ENCODE results near the gene ZNF569. TPM values are rescaled to one million over a fixed set of nuclear protein-coding genes. Genes with fewer than 3 reads are reported as not detected.

ZNF569 gene
- total and polyA plus RNA-seq, 2 donors (not counting 3 experiments of a cell fraction or from before 2014, with no cell fraction given), result 0.86 to 4.4 TPM

DNA sequence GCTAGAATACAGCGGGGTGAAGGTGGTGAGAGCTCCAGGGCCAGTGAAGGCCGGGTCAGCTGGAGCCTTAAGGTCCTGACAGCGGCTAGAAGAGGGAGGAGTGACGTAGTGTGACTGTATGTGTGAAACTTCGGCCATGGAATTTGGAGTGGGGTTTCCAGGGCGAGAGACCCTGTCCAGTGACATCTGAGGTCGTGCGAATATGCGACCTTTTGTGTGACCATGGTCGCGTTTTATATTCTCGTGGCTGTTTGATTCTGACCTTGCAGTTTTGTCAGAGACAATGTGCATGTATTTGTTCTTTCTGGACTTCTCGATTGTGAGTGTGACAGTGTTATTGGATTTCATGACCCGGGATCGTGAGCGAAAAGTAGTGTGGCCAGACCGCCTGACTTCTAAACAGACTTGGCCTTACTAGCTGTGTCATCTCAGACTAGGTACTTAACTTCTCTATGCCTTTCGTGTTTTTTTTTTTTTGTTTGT is 405 bp upstream of the ZNF569 start:
- ChIA-PET POLR2A (interaction anchor here (0.8 to 2.0 kb wide), 2 partner anchors 97 to 133 kb away, joined by 4 read pairs; partner anchors contain the start of gene ZNF527), CTCF (interaction anchor here (0.6 to 1.6 kb wide), 3 partner anchors 97 to 150 kb away, joined by 3 to 4 read pairs (median 4); partner anchors contain the start of genes ZNF527, ZNF540 and ZNF571)
- Histone ChIP-seq H3K27me3 (ENCODE audit: control insufficient read depth in 2 of 2, insufficient read depth in 2 of 2, low read length in 2 of 2) (no peaks in the 10 kb centered on the region), H3K79me2 (ENCODE audit: control insufficient read depth, insufficient read depth, low read length) (peaks cover 2% of the 10 kb centered on the region), H3K9ac (replicated peaks; ENCODE audit: extremely low read depth, insufficient read depth, low read length) (no peak overlapping the region), H4K20me1 (replicated peaks; ENCODE audit: control insufficient read depth, extremely low read depth, insufficient read depth, low read length) (no peaks in the 10 kb centered on the region), H3K36me3 (ENCODE audit: control insufficient read depth in 2 of 2, extremely low read depth in 1 of 2, insufficient read depth in 2 of 2, low read length in 2 of 2) (no peaks in the 10 kb centered on the region), H3K9me1 (replicated peaks; ENCODE audit: control insufficient read depth, extremely low read depth, insufficient read depth, low read length) (no peaks in the 10 kb centered on the region), H3K27ac (ENCODE audit: insufficient read depth, low read depth, low read length) (peak overlapping the region; percentile 40), H3K9me3 (replicated peaks; ENCODE audit: control insufficient read depth, insufficient read depth, low read length) (no peaks in the 10 kb centered on the region), H2AFZ (ENCODE audit: low read depth, low read length) (peak overlapping the region; percentile 100), H3K4me2 (ENCODE audit: insufficient read depth, low read length) (peak overlapping the region; percentile 30), H3K4me3 (replicated peaks in 1 of 3; ENCODE audit: insufficient read depth in 1 of 3, low read depth in 1 of 3, low read length in 3 of 3) (peak overlapping the region; percentile 59 to 77 (median 59)), H3K4me1 (ENCODE audit: control insufficient read depth, extremely low read depth, insufficient read depth, low read length) (peaks cover 5% of the 10 kb centered on the region)
- dilution Hi-C loops (cut with MboI; ENCODE audit: extremely low pct_ligation_motif_present, low sequenced_read_pairs) (no loop called here), intact Hi-C loops (cut with micrococcal nuclease) (loop anchor here (2.0 to 5.0 kb wide), 6 partner anchors 39 to 695 kb away; partner anchors contain the start of genes ZFP30, ZNF527, ZNF585B and ZNF793)
- DNase-seq (ENCODE audit: low read depth, low spot score) (no peak), FAIRE-seq (no peak)
- BruUV-seq (replicated peaks), result no TSS peak
- TF ChIP-seq POLR2AphosphoS5 (IDR thresholded peaks at IDR 0.05; ENCODE audit: insufficient read depth, low read depth, low read length) (no peak), FOS (IDR thresholded peaks at IDR 0.05; ENCODE audit: borderline replicate concordance, insufficient read depth, low read length) (no peak), EZH2 (IDR thresholded peaks at IDR 0.05; ENCODE audit: borderline replicate concordance, low read depth, low read length, severe bottlenecking) (no peak), MYC (IDR thresholded peaks at IDR 0.05; ENCODE audit: low read depth, low read length) (no peak)
- TF ChIP-seq, protein P1, sequence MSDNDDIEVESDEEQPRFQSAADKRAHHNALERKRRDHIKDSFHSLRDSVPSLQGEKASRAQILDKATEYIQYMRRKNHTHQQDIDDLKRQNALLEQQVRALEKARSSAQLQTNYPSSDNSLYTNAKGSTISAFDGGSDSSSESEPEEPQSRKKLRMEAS (IDR thresholded peaks at IDR 0.05; ENCODE audit: insufficient read depth, insufficient read length), result no peak
- TF ChIP-seq, protein P2, sequence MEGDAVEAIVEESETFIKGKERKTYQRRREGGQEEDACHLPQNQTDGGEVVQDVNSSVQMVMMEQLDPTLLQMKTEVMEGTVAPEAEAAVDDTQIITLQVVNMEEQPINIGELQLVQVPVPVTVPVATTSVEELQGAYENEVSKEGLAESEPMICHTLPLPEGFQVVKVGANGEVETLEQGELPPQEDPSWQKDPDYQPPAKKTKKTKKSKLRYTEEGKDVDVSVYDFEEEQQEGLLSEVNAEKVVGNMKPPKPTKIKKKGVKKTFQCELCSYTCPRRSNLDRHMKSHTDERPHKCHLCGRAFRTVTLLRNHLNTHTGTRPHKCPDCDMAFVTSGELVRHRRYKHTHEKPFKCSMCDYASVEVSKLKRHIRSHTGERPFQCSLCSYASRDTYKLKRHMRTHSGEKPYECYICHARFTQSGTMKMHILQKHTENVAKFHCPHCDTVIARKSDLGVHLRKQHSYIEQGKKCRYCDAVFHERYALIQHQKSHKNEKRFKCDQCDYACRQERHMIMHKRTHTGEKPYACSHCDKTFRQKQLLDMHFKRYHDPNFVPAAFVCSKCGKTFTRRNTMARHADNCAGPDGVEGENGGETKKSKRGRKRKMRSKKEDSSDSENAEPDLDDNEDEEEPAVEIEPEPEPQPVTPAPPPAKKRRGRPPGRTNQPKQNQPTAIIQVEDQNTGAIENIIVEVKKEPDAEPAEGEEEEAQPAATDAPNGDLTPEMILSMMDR (IDR thresholded peaks at IDR 0.05; ENCODE audit: extremely low read depth in 1 of 2, insufficient read depth in 1 of 2, low read depth in 1 of 2, low read length in 2 of 2), result no peak

Data from endothelial cell of umbilical vein (primary cell).